Progenitor cell of endocrine pancreas (in vitro differentiated cells): Measurements from ENCODE around the gene BTLA. TPM values are rescaled to one million over a fixed set of nuclear protein-coding genes. Genes with fewer than 3 reads are reported as not detected.
"Not testable (repeated sequence)": the region's sequence is repeated elsewhere in the genome, so short reads cannot be mapped to it uniquely, and the experiment has no call there.

ENCODE experiments used
- DNase-seq: peaks from one replicate; pipeline ENCODE4 v3.0.0; 2021; ENCODE audit warnings: low spot score; ENCODE audit not compliant: unreplicated experiment
- H3K27ac Mint-ChIP-seq: 2 replicates; pipeline ENCODE4 v1.8.0; 2021; ENCODE audit warnings: mild to moderate bottlenecking, moderate library complexity, mixed read lengths
- H3K27me3 Mint-ChIP-seq: 2 replicates; pipeline ENCODE4 v1.8.0; 2021; ENCODE audit warnings: mixed read lengths
- H3K36me3 Mint-ChIP-seq: 2 replicates; pipeline ENCODE4 v1.8.0; 2022; ENCODE audit warnings: mixed read lengths; ENCODE audit not compliant: insufficient read depth
- H3K4me1 Mint-ChIP-seq: 2 replicates; pipeline ENCODE4 v1.8.0; 2021; ENCODE audit warnings: low read depth, mixed read lengths
- H3K4me3 Mint-ChIP-seq: 2 replicates; pipeline ENCODE4 v1.8.0; 2021; ENCODE audit warnings: low read depth, mild to moderate bottlenecking, moderate library complexity, mixed read lengths
- H3K9me3 Mint-ChIP-seq: 2 replicates; pipeline ENCODE4 v1.8.0; 2021; ENCODE audit warnings: low read depth, mixed read lengths
- CTCF ChIP-seq: fragments of 200-600 bp; sonication (generic); IDR thresholded peaks from one replicate; pipeline ENCODE4 v1.5.0; 2021; ENCODE audit warnings: antibody characterized with exemption, mild to moderate bottlenecking; ENCODE audit not compliant: unreplicated experiment
- total RNA-seq: library from RNA; stranded (reverse); gene quantifications from 2 replicates; pipeline ENCODE4 v1.2.1, GENCODE V29; 2021

BTLA gene
- total RNA-seq, 1 donor from 2014 or later = not detected

DNA sequence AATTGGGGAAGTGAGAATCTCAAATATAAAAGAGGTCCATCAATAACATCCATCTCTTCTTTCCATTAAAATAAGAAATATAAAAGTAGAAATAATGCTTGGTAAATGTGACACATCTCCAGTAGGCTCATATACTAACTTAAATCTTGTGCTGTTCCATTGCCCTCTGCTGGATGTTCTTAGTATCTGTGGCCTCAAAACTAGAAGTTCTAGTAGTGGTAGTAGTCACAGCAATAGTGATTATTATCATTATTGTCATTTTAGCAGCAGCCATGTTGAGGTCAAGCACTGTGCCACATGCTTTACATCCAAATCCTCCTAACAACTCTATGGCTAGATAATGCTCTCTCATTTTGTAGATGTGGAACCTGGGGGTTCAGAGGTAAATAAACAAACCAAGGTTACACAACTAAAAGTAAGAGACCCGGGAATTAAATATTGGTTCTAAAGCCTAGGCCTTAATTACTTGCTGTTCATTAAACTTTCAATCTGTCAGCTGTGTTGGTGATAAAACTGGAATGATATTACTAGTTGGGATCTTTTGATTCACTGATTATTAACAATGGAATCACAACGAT is 20.2 kb upstream of the BTLA start:
- TF ChIP-seq CTCF = peak; percentile 82
- Mint-ChIP-seq H3K27ac (no peak overlapping the region), H3K27me3 (no peaks in the 10 kb centered on the region), H3K4me1 (no peaks in the 10 kb centered on the region), H3K36me3 (peaks cover under 1% of the 10 kb centered on the region), H3K9me3 (no peaks in the 10 kb centered on the region), H3K4me3 (no peak overlapping the region)
- DNase-seq = no peak

- H3K4me3 Mint-ChIP-seq, H3K36me3 Mint-ChIP-seq, H3K27me3 Mint-ChIP-seq, DNase-seq, H3K27ac Mint-ChIP-seq, H3K4me1 Mint-ChIP-seq, H3K9me3 Mint-ChIP-seq: not testable (repeated sequence)
Observed at GRCh38 chr3:112518970-112519369, 19.7 kb upstream of the BTLA start.

DNA sequence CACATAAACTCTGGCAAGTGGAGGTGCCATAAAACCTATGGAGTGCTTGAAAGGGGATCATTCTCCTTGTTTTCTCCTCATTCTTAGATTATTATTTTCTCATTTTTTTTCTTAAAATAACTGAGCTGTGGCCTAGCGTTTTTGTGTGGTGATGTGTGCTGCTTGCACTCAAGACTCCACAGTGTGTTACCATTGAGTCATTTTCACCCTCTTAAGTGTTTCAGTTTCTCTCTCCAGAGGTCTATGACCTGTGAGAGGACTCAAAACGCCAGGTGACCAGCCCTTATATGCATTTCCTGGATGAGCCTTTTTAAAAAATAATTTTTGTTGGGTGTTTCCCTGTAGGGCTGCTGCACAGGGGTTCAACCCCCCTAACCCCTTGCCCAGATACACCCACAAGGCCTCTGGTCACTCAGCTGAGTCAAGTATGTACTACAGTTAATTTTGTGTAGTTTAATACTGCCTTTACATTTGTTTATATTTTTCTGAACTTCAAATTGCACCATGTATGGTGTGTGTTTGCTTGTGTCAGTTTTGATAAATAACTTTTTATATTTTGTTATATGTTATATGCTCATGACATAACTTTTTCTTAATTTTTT is 15.4 kb upstream of the BTLA start:
- Mint-ChIP-seq H3K4me1 (no peaks in the 10 kb centered on the region), H3K9me3 (peaks cover 6% of the 10 kb centered on the region), H3K36me3 (peaks cover 3% of the 10 kb centered on the region), H3K4me3 (no peak overlapping the region), H3K27me3 (no peaks in the 10 kb centered on the region), H3K27ac (no peak overlapping the region)
- TF ChIP-seq CTCF = no peak
- DNase-seq = no peak

DNA sequence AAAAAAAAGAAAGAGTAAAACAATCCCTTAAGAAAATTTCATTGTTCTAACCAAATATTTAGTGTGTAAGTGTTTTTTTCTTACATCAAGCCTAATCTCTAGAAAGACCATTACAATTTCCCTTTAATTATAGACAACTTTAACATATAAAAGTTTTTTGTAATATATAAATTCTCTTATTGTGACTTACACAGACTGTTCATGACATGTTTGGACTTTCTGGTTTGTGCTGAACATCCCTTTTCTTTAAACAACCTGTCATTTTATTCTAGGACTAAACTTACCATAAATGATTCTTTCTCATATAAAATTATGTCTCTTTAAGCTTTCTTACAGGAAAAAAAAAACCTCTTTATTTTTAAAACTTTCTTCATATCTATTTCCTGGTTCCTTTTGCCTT is 13.0 kb upstream of the BTLA start:
- Mint-ChIP-seq H3K36me3 (peaks cover 3% of the 10 kb centered on the region), H3K9me3 (peaks cover 11% of the 10 kb centered on the region), H3K4me3 (no peak overlapping the region), H3K27ac (no peak overlapping the region), H3K27me3 (no peaks in the 10 kb centered on the region), H3K4me1 (no peaks in the 10 kb centered on the region)
- TF ChIP-seq CTCF = no peak
- no peak for DNase-seq

DNA sequence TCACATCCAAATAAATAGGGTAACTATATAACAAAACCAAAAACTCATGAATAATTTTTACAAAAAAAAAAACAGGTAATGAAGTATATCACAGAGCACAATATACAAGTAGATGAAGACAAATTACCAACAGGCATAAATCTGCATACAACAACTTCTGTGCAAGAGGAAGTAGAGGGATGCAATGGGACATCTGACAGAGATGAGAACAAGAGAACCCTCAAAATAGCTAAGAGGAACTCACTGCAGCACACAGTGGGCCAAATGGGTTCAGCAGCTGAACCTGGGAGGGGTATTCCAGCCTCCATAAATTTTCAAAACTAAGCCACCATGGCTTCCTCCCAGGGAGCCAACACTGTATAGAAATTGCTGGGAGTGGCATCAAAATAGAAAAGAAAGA is 9.6 kb upstream of the BTLA start:
- TF ChIP-seq CTCF = no peak
- Mint-ChIP-seq H3K27ac (no peak overlapping the region), H3K36me3 (peaks cover 3% of the 10 kb centered on the region), H3K9me3 (peaks cover 11% of the 10 kb centered on the region), H3K4me3 (no peak overlapping the region), H3K4me1 (no peaks in the 10 kb centered on the region), H3K27me3 (no peaks in the 10 kb centered on the region)
- no peak for DNase-seq

DNA sequence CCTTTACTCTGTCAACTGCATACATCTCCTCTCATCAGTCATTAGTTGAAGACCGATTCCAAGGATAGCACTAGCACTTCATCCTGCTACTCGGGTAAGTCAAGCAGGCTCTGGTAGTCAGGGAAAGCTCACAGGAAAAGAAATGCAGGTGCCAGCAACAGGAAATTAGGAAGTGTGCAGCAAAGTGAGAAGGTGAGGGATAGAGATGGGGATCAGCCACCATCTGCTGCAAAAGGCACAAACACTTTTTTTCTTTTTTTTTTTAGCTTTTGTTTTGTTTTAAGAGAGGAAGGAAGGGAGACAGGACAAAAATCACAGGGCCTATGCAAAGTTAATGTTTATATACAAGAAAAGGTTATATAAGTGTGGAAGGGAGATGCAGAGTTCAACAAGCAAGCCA is 9.0 kb upstream of the BTLA start:
- TF ChIP-seq CTCF = no peak
- DNase-seq = no peak
- no peaks in the 10 kb centered on the region for H3K4me1 Mint-ChIP-seq
- no peak overlapping the region for H3K27ac Mint-ChIP-seq
- H3K4me3 Mint-ChIP-seq = no peak overlapping the region
- no peaks in the 10 kb centered on the region for H3K27me3 Mint-ChIP-seq
- peaks cover 11% of the 10 kb centered on the region for H3K9me3 Mint-ChIP-seq
- peaks cover 3% of the 10 kb centered on the region for H3K36me3 Mint-ChIP-seq
